Measurements from ENCODE around the gene PRKG1. TPM values are rescaled to one million over a fixed set of nuclear protein-coding genes. Genes with fewer than 3 reads are reported as not detected.

The PRKG1 gene
- total RNA-seq, 1 experiment from 2014 or later: 10.4 TPM

DNA sequence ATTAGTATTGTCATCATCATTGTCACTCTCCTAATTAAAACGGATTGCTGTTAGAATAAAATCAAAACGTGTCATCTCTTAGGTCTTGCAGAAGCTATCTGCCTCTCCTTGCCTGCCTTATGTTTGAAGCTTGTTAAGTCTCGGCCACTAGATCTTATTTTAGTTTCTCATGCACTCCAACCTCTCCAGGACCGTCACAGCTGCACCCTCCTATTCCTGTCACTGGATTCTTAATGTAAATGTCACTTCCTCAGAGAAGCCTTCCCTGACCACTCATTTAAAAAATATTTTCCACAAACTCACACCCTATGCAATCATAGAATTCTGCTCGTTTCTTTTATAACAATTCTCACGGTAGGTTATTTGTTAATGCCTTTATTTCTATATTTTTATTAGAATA is 1135.9 kb downstream of the PRKG1 start:
- H2BK15ac ChIP-seq (ENCODE audit: low read depth, low read length): no peak overlapping the region
- no peak overlapping the region for H2BK120ac ChIP-seq (ENCODE audit: low read depth, low read length, poor library complexity, severe bottlenecking)
- no peak overlapping the region for H2AFZ ChIP-seq (ENCODE audit: low read length)
- H3K79me1 ChIP-seq (ENCODE audit: insufficient read depth, low read depth, low read length, poor library complexity, severe bottlenecking): no peaks in the 10 kb centered on the region
- Mint-ChIP-seq H3K4me1 (peaks cover 47 to 66% of the 10 kb centered on the region in 2 experiments), H3K36me3 (ENCODE audit: insufficient read depth in 1 of 3, low read depth in 3 of 3) (peaks cover 1 to 11% (median 10%) of the 10 kb centered on the region in 3 experiments), H3K27ac (0 out of 7 replicates have a peak overlapping the region, but pooled peaks of 1 of the 3 experiments have one; percentile 3), H3K9me3 (peaks cover 5 to 10% of the 10 kb centered on the region in 2 experiments), H3K4me3 (no peak overlapping the region), H3K27me3 (ENCODE audit: low read depth) (no peaks in the 10 kb centered on the region; the same call in 1 of the 2 replicates)
- H3T11ph ChIP-seq (ENCODE audit: low read length): no peak overlapping the region
- no peak overlapping the region for H4K8ac ChIP-seq (replicated peaks; ENCODE audit: insufficient read length, low read depth, low read length)
- no peak overlapping the region for H2AK5ac ChIP-seq (ENCODE audit: insufficient read length, low read length)
- no peaks in the 10 kb centered on the region for H3K23me2 ChIP-seq (ENCODE audit: insufficient read length, low read depth, low read length, poor library complexity, severe bottlenecking)
- TF ChIP-seq, protein P1, sequence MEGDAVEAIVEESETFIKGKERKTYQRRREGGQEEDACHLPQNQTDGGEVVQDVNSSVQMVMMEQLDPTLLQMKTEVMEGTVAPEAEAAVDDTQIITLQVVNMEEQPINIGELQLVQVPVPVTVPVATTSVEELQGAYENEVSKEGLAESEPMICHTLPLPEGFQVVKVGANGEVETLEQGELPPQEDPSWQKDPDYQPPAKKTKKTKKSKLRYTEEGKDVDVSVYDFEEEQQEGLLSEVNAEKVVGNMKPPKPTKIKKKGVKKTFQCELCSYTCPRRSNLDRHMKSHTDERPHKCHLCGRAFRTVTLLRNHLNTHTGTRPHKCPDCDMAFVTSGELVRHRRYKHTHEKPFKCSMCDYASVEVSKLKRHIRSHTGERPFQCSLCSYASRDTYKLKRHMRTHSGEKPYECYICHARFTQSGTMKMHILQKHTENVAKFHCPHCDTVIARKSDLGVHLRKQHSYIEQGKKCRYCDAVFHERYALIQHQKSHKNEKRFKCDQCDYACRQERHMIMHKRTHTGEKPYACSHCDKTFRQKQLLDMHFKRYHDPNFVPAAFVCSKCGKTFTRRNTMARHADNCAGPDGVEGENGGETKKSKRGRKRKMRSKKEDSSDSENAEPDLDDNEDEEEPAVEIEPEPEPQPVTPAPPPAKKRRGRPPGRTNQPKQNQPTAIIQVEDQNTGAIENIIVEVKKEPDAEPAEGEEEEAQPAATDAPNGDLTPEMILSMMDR (conservative IDR thresholded peaks at IDR 0.05): no peak
- no peak overlapping the region for H3K27ac ChIP-seq (ENCODE audit: insufficient read length, low read depth, low read length)
- no peak overlapping the region for H2BK5ac ChIP-seq (ENCODE audit: insufficient read length, low read length)
- H3K18ac ChIP-seq (ENCODE audit: insufficient read length, low read depth, low read length): no peak overlapping the region
- no peak overlapping the region for H3K4me2 ChIP-seq (ENCODE audit: insufficient read depth, insufficient read length, low read length)
- H3K4me1 ChIP-seq (ENCODE audit: insufficient read depth, low read length): peaks cover 2% of the 10 kb centered on the region; the same call in 1 of the 2 replicates
- H4K5ac ChIP-seq (ENCODE audit: insufficient read length, low read depth, low read length): no peak overlapping the region
- no peak overlapping the region for H2BK20ac ChIP-seq (ENCODE audit: low read depth, low read length, poor library complexity, severe bottlenecking)
- no peak overlapping the region for H3K23ac ChIP-seq (ENCODE audit: insufficient read length, low read depth, low read length)
- H2BK12ac ChIP-seq (ENCODE audit: insufficient read length, low read depth, low read length): no peak overlapping the region
- 100% methylated on average over 1 of the region's 6 CpGs for WGBS (ENCODE audit: extremely low coverage, insufficient read length, low lambda C conversion rate)
- no peaks in the 10 kb centered on the region for H4K20me1 ChIP-seq (ENCODE audit: control insufficient read depth, insufficient read depth, insufficient read length)
- H3K4ac ChIP-seq (ENCODE audit: low read depth, low read length): no peak overlapping the region
- no peaks in the 10 kb centered on the region for H3K9me3 ChIP-seq (ENCODE audit: control insufficient read depth, low read depth, low read length)
- no peak overlapping the region for H3K56ac ChIP-seq (ENCODE audit: insufficient read length, low read depth, low read length)
- DNase-seq: no peak
- H4K91ac ChIP-seq (ENCODE audit: insufficient read length, low read depth, low read length): no peak overlapping the region
- no peak overlapping the region for H3K14ac ChIP-seq (ENCODE audit: insufficient read depth, low read length)
- no peak overlapping the region for H3K9ac ChIP-seq (ENCODE audit: extremely low read depth, insufficient read length, low read length)
- no peaks in the 10 kb centered on the region for H3K79me2 ChIP-seq (ENCODE audit: insufficient read depth, low read length)
- H3K27me3 ChIP-seq (ENCODE audit: insufficient read depth, low read length): no peaks in the 10 kb centered on the region

All from H9 (cell line).